GM12874 (cell line): ENCODE results near the gene ORAI3.

Experiments
- TF ChIP-seq, protein P1 (sequence below): IDR thresholded peaks from 2 replicates; pipeline ENCODE4 v1.5.1; 2011; ENCODE audit warnings: low read depth, mild to moderate bottlenecking, control low read depth, low read length, moderate library complexity; ENCODE audit not compliant: insufficient read depth

ORAI3 gene

DNA sequence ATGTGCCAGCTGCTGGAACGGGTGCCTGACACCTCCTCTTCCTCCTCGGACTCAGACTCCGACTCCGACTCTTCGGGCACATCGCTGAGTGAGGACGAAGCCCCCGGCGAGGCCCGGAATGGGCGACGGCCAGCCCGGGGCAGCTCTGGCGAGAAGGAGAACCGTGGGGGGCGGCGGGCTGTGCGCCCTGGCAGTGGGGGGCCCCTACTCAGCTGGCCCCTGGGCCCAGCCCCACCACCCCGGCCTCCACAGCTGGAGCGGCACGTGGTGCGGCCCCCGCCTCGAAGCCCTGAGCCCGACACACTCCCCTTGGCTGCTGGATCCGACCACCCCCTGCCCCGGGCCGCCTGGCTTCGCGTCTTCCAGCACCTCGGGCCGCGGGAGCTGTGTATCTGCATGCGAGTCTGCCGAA is 18.7 kb upstream of the ORAI3 start:
- TF ChIP-seq, protein P1, sequence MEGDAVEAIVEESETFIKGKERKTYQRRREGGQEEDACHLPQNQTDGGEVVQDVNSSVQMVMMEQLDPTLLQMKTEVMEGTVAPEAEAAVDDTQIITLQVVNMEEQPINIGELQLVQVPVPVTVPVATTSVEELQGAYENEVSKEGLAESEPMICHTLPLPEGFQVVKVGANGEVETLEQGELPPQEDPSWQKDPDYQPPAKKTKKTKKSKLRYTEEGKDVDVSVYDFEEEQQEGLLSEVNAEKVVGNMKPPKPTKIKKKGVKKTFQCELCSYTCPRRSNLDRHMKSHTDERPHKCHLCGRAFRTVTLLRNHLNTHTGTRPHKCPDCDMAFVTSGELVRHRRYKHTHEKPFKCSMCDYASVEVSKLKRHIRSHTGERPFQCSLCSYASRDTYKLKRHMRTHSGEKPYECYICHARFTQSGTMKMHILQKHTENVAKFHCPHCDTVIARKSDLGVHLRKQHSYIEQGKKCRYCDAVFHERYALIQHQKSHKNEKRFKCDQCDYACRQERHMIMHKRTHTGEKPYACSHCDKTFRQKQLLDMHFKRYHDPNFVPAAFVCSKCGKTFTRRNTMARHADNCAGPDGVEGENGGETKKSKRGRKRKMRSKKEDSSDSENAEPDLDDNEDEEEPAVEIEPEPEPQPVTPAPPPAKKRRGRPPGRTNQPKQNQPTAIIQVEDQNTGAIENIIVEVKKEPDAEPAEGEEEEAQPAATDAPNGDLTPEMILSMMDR: no peak

DNA sequence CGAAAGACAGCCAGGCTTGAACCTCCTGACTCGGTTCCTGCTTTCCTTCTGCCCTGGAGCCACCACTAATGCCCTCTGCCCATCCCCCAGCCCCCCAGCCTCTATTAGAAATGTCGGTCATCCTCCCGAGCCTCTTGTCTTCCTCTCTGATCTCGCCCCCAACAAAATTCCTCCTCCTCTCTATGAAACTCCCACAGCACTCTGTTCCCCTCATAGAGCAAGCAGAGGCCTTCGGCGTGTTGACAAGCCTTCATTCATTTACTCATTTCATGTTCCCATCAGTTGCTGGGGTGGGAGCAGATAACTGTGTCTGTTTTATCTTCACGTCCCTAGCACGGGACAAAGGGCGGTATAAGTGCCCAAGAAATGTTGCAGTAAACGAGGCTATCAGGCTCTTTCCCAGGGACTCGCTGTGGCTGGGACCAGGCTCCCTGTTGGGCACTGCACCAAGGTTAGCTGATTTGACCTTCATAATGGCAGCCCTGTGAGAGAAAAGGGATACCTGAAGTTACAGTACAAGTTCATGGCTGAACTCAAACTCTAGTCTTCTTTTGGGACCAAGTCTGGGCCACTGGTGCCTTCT is 17.7 kb upstream of the ORAI3 start:
- TF ChIP-seq, protein P1: no peak

DNA sequence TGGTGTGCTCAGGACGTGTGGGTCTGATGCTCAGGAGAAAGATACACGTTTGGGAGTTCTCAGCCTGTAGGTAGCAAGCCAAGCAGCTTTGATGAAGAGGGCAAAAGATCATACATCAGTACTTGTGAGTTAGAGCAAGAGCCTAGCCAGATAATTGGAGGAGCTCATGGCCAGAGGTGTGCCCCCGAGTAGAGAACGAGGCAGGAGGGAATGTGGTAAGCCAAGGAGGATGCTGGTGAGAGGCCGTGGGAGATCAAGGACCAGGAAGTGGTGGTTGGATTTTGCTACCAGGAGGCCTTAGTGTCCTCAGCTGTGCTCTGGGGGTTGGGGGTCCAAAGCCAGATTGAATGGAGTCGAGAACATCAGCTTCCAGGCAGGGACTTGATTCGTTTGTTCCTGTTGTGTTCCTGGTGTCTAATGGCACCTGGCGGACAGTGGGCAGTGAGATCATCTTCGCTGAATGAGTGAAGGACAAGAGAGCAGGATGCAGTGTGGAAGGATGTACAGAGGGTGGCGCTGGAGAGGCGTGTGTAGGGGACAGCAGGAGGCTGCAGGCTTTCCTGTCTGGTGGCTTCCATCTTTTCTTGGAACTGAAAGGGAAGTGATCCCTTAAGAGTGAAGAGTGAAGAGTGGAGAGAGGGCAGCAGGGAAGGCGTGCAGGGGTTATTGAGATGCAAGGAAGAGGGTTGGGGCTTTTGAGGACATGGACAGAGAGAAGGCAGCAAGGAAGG is 13.9 kb upstream of the ORAI3 start:
- TF ChIP-seq, protein P1: peak; percentile 76

DNA sequence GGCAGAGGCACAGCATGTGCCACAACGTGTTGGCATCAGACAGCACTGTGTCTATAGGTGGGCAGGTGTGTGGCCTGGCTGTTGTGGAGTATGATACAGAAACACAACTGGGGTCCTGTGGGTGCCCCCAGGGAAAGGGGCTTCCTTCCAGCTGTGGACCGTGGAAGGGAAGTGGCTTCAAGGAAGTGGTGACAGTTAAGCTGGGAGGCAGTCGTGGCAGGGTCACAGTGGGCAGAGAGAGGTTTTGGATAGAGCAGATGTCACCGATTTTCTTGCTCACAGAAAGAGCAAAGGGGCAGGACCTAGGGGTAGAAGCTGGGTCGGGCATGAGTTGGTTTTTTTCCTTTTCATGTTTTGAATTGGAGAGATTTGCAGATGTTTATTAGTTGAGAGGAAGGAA is 11.2 kb upstream of the ORAI3 start:
- TF ChIP-seq, protein P1: no peak

DNA sequence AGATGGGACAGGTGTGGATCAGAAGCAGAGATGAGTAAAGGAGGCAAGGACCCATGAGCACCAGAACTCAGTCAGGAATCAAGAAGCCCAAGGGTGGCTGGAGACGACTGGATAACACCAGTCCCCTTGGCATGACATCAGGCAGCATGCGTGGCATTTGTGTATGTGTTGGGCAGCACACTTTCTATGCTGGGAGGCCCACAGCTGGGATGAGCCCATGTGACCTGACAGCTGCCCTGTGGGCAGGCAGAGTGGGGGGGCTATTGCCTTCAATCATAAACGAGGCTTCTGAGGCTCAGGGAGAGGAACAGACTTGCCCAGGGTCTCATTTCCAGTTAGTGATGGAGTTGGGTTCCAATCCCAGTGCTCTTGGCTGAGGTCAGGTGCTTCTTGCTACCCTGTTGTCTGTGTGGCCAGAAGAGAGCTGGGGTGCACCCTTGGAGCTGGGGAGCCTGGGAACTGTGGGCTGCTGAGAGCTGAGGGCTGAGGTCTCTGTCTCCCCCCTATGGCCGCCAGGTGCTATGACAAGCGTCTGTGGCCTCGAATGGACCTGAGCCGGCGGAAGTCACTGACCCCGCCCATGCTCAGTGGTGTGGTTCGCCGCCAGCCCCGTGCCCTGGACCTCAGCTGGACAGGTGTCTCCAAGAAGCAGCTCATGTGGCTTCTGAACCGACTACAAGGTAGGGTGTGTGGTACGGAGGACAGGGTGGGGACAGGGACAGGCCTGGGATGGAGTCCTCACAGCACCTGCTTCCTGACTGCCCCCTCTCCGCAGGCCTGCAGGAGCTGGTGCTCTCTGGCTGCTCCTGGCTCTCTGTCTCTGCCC is 7.1 kb upstream of the ORAI3 start:
- TF ChIP-seq, protein P1: peak; percentile 99

DNA sequence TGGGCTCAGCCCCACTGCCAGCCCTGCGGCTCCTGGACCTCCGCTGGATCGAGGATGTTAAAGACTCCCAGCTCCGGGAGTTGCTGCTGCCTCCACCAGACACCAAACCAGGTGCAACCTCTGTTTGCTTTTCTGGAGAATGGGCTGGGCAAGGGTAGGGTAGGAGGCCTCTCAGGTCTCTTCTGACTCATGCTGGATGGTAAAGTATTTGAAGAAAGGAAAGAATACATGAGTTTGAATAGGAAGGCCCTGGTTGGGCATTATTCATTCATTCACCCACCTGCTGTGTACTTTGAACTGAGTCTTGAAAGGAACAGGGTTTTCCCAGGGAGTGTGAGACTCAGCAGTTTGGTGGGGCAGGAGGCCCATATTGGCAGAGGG is 6.5 kb upstream of the ORAI3 start:
- TF ChIP-seq, protein P1: no peak

DNA sequence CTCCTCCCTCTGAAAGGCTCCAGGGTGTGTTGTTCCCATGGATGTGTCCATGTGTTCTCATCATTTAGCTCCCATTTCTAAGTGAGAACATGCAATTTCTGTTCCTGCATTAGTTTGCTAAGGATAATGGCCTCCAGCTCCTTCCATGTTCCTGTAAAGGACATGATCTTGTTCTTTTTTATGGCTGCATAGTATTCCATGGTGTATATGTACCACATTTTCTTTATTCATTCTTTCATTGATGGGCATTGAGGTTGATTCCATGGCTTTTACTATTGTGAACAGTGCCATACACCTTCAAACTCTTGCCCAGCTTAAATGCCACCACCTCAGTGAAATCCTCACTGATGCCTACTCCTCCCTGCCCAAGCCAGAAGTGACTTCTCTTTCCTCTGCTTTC is 4.5 kb upstream of the ORAI3 start:
- TF ChIP-seq, protein P1: no peak
